Upper lobe of left lung (tissue), 6 donors: Measurements from ENCODE around the gene GPRC6A. TPM values are rescaled to one million over a fixed set of nuclear protein-coding genes. Genes with fewer than 3 reads are reported as not detected.
A peak's percentile ranks its signal among the peaks of the same experiment; 100 is the strongest.

Experiments
- ATAC-seq, 2 donors: fragments of 200-7000 bp; cut with Tn5 transposase; one replicate each; pipeline ENCODE4 v1.9.1; 2022; ENCODE audit warnings: mild to moderate bottlenecking in 2 of 2, moderate library complexity in 2 of 2; ENCODE audit not compliant: low FRiP score in 2 of 2
- DNase-seq, 2 donors: peaks; one replicate each; pipeline ENCODE4 v3.0.0-alpha.2; 2019 to 2020
- H3K27ac ChIP-seq, 4 donors: fragments of 200-600 bp; sonication (generic); one replicate each; pipeline ENCODE4 v1.5.1; 2016 to 2019
- H3K27me3 ChIP-seq, 4 donors: fragments of 200-600 bp; sonication (generic); one replicate each; pipeline ENCODE4 v1.5.1; 2017 to 2019
- H3K36me3 ChIP-seq, 4 donors: fragments of 200-600 bp; sonication (generic); one replicate each; pipeline ENCODE4 v1.5.1; 2016 to 2019
- H3K4me1 ChIP-seq, 4 donors: fragments of 200-600 bp; sonication (generic); one replicate each; pipeline ENCODE4 v1.5.1; 2018 to 2019
- H3K4me3 ChIP-seq, 4 donors: fragments of 200-600 bp; sonication (generic); one replicate each; pipeline ENCODE4 v1.5.1; 2017 to 2019; ENCODE audit warnings: mild to moderate bottlenecking in 2 of 4, moderate library complexity in 1 of 4
- H3K9me3 ChIP-seq, 4 donors: fragments of 200-600 bp; sonication (generic); one replicate each; pipeline ENCODE4 v1.5.1; 2018 to 2019
- EP300 ChIP-seq, 4 donors: sonication (generic); formaldehyde crosslinking; IDR thresholded peaks; one replicate each; pipeline ENCODE4 v1.5.1; 2017; ENCODE audit warnings: antibody characterized with exemption in 4 of 4, control low read depth in 2 of 4
- POLR2A ChIP-seq, 4 donors: fragments of 450-650 bp; IDR thresholded peaks; one replicate each; pipeline ENCODE4 v1.5.1; 2016 to 2017; ENCODE audit warnings: antibody characterized with exemption in 4 of 4, mild to moderate bottlenecking in 2 of 4
- POLR2AphosphoS5 ChIP-seq, 2 donors: sonication (generic); formaldehyde crosslinking; IDR thresholded peaks; one replicate each; pipeline ENCODE4 v1.5.1; 2017; ENCODE audit warnings: antibody characterized with exemption in 2 of 2
- WGBS, 2 donors: methylation state at CpG; one replicate each; pipeline ENCODE4 v1.1.5; 2017 to 2018; 5-methylcytosine and 5-hydroxymethylcytosine counted together
- total RNA-seq, 6 donors: library from RNA; depleted of rRNA in 4 of 6; stranded (reverse); fragments of >200 nt in 4 of 6; gene quantifications; one replicate each; pipeline versions ENCODE4 v1.1.0 to v1.2.1, GENCODE V29; 2016 to 2021
- TF ChIP-seq, protein P1 (sequence below), 6 experiments: fragments of 450-650 bp in 4 of 6; fragments of 200-600 bp in 2 of 6; sonication (generic) in 2 of 6; IDR thresholded peaks; one replicate each; pipeline ENCODE4 v1.5.1; 2016 to 2019; ENCODE audit warnings: antibody characterized with exemption in 6 of 6
- donor health status: DM: no; HTN: no; CAD: no; lungs with moderate emphysema.
- donor health status: DM: no; HTN: yes; CAD: no; lungs with severe emphysema.

Gene GPRC6A, protein sequence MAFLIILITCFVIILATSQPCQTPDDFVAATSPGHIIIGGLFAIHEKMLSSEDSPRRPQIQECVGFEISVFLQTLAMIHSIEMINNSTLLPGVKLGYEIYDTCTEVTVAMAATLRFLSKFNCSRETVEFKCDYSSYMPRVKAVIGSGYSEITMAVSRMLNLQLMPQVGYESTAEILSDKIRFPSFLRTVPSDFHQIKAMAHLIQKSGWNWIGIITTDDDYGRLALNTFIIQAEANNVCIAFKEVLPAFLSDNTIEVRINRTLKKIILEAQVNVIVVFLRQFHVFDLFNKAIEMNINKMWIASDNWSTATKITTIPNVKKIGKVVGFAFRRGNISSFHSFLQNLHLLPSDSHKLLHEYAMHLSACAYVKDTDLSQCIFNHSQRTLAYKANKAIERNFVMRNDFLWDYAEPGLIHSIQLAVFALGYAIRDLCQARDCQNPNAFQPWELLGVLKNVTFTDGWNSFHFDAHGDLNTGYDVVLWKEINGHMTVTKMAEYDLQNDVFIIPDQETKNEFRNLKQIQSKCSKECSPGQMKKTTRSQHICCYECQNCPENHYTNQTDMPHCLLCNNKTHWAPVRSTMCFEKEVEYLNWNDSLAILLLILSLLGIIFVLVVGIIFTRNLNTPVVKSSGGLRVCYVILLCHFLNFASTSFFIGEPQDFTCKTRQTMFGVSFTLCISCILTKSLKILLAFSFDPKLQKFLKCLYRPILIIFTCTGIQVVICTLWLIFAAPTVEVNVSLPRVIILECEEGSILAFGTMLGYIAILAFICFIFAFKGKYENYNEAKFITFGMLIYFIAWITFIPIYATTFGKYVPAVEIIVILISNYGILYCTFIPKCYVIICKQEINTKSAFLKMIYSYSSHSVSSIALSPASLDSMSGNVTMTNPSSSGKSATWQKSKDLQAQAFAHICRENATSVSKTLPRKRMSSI
- total RNA-seq = not detected

DNA sequence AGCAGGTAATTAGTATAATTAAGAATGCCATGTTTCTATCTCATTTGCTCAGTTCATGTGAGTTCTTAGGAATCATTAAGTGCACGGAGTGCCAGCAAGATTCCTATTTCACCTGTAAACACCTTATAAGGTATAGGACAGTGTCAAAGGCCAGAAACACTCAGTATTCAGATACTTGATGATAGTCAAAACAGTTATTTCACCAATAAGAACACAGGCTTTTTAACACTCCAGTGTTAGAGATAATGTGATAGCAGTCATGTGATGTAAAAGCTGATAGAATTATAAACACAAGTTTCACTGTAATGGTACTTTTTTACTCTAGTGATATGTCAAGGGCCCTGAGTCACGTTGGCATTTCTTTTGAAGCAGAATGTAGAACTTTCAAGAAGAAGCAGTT is at the start of gene GPRC6A:
TSS of gene GPRC6A (minus strand) at position 101 of the 400 bp plus-strand sequence. CDS start at position 31, 70 bp downstream.
- no peak within 1 kb of the TSS for H3K4me3 ChIP-seq
- H3K9me3 ChIP-seq = no peaks in the 10 kb centered on the region
- no peaks in the 10 kb centered on the region for H3K4me1 ChIP-seq
- H3K27me3 ChIP-seq = no peaks in the 10 kb centered on the region
- no peak within 1 kb of the TSS for H3K27ac ChIP-seq
- H3K36me3 ChIP-seq = no peaks in the 10 kb centered on the region
- 38 to 45% methylated on average over 2 of the region's 2 CpGs for WGBS, 2 donors
- ATAC-seq = no peak
- no peak for DNase-seq
- TF ChIP-seq EP300 (IDR thresholded peaks at IDR 0.05) (no peak), POLR2AphosphoS5 (IDR thresholded peaks at IDR 0.05) (no peak)

- H3K4me1 ChIP-seq = peaks cover 7 to 14% (median 11%) of the 10 kb centered on the region in 4 donors
- peaks cover 0 to 2% (median 0%) of the 10 kb centered on the region in 4 donors for H3K9me3 ChIP-seq
- 12 to 21% methylated on average over 10 of the region's 10 CpGs for WGBS, 2 donors
- no peak overlapping the region for H3K4me3 ChIP-seq
- H3K27me3 ChIP-seq = peaks cover 0 to 16% (median 6%) of the 10 kb centered on the region in 4 donors
- ATAC-seq (no peak), DNase-seq (no peak)
- no peak overlapping the region for H3K27ac ChIP-seq
- no peaks in the 10 kb centered on the region for H3K36me3 ChIP-seq
- TF ChIP-seq EP300 (IDR thresholded peaks at IDR 0.05) (no peak), POLR2A (IDR thresholded peaks at IDR 0.05) (no peak), POLR2AphosphoS5 (IDR thresholded peaks at IDR 0.05) (no peak)
- TF ChIP-seq, protein P1, sequence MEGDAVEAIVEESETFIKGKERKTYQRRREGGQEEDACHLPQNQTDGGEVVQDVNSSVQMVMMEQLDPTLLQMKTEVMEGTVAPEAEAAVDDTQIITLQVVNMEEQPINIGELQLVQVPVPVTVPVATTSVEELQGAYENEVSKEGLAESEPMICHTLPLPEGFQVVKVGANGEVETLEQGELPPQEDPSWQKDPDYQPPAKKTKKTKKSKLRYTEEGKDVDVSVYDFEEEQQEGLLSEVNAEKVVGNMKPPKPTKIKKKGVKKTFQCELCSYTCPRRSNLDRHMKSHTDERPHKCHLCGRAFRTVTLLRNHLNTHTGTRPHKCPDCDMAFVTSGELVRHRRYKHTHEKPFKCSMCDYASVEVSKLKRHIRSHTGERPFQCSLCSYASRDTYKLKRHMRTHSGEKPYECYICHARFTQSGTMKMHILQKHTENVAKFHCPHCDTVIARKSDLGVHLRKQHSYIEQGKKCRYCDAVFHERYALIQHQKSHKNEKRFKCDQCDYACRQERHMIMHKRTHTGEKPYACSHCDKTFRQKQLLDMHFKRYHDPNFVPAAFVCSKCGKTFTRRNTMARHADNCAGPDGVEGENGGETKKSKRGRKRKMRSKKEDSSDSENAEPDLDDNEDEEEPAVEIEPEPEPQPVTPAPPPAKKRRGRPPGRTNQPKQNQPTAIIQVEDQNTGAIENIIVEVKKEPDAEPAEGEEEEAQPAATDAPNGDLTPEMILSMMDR (IDR thresholded peaks at IDR 0.05) = no peak
These were observed 48.9 kb upstream of the GPRC6A start for GRCh38 chr6:116877743-116878142.

DNA sequence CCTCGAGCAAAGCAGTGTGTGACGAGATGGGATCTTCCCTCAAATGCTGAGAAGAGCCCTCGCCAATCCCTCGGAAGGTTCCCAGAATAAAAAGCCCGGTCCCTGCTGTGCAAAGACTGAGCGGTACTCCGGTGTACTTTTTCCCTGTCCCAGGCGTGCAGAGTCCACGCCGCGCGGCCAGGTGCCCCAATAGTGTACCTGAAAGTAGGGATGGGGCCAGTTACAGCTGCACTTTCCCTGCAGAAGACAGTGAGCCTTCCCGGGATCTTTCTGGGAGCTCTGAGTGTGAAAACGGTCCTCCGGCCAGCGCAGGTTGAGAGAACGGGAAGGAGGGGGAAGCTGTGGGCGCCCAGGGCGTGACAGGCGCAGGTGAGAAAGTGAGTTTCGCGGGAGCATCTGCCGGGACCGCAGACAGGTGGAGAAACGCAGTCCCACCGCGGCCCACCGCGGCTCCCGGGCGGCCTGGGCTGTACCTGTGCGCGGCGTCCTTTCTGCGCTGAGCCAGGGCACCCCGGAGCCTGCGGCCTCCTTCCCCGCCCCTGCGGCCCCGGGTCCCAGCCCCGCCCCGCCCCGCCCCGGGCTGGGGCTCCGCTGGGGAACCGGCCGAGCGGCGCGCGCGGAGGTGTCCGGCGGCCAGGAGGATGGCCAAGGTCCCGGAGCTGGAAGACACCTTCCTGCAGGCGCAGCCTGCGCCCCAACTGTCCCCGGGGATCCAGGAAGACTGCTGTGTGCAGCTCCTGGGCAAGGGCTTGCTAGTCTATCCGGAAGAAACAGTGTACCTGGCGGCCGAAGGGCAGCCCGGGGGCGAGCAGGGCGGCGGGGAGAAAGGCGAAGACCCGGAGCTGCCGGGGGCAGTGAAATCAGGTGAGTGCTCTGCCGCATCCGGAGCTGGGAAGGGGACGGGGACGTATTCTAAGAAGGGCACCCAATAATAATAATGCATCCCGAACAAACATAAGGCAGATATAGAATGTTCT is 48.0 kb upstream of the GPRC6A start, which contains the start of gene RFX6:
TSS of gene RFX6 (plus strand) at position 608 of the 977 bp plus-strand sequence. CDS start at position 642, 34 bp downstream.
- DNase-seq (peak in 1 of 2 donors; percentile 77), ATAC-seq (peak in 1 of 2 donors; percentile 45)
- peaks cover 0 to 5% (median 0%) of the 10 kb centered on the region in 4 donors for H3K9me3 ChIP-seq
- H3K4me3 ChIP-seq = peak within 1 kb of the TSS in 3 of 4 donors; percentile 16 to 44 (median 39)
- H3K27ac ChIP-seq = no peak within 1 kb of the TSS
- H3K4me1 ChIP-seq = peaks cover 7 to 14% (median 11%) of the 10 kb centered on the region in 4 donors
- peaks cover 0 to 16% (median 6%) of the 10 kb centered on the region in 4 donors for H3K27me3 ChIP-seq
- TF ChIP-seq EP300 (IDR thresholded peaks at IDR 0.05) (no peak), POLR2A (IDR thresholded peaks at IDR 0.05) (no peak), POLR2AphosphoS5 (IDR thresholded peaks at IDR 0.05) (no peak)
- TF ChIP-seq, protein P1 (IDR thresholded peaks at IDR 0.05) = no peak
- 3 to 4% methylated on average over 38 to 61 of the region's 73 CpGs for WGBS, 2 donors
- H3K36me3 ChIP-seq = no peaks in the 10 kb centered on the region

DNA sequence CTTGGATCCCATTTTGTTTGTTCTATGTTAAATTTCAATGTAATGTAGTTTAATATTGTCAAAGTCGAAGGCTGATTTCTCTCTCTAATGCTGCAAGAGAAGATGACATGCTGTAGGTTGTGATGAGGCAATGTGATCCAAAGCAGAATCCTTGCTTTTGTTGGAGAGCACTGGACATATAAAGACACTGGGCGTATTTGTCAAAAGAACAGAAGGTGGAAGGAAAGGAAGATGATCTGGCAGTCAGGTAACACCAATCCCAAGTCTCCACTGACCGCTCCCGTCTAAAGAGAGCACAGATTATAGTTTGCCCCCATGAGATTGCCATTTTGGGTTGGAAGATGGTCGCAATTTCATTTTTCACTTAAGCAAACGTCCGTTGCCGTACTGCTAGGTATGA is 47.2 kb upstream of the GPRC6A start:
- DNase-seq (no peak), ATAC-seq (no peak)
- Histone ChIP-seq H3K27ac (no peak overlapping the region), H3K4me3 (no peak overlapping the region), H3K4me1 (peaks cover 7 to 14% (median 11%) of the 10 kb centered on the region in 4 donors), H3K36me3 (no peaks in the 10 kb centered on the region), H3K9me3 (peaks cover 0 to 5% (median 0%) of the 10 kb centered on the region in 4 donors), H3K27me3 (peaks cover 0 to 16% (median 6%) of the 10 kb centered on the region in 4 donors)
- TF ChIP-seq, protein P1 (IDR thresholded peaks at IDR 0.05) = no peak
- TF ChIP-seq POLR2A (IDR thresholded peaks at IDR 0.05) (no peak), EP300 (IDR thresholded peaks at IDR 0.05) (no peak), POLR2AphosphoS5 (IDR thresholded peaks at IDR 0.05) (no peak)
- WGBS, 2 donors = 28 to 50% methylated on average over 8 of the region's 8 CpGs
